SK-N-SH (cell line): ENCODE measurements around the gene RAPGEF1. TPM values are rescaled to one million over a fixed set of nuclear protein-coding genes. Genes with fewer than 3 reads are reported as not detected.

Experiments used
- CTCF ChIA-PET: fragments of 300-600, 350-600 bp; formaldehyde crosslinking; extraction: SDS; loops from one replicate; lab custom pipeline; 2021; lab: Yijun Ruan, JAX
- POLR2A ChIA-PET: fragments of 350-600 bp; sonication (Branson Sonifier 250); formaldehyde crosslinking; extraction: SDS; loops from one replicate; lab custom pipeline; 2020; ENCODE audit warnings: antibody characterized with exemption, inconsistent platforms; lab: Yijun Ruan, JAX
- DNase-seq: peaks from one replicate; pipeline ENCODE4 v3.0.0; 2012
- H2AFZ ChIP-seq: fragments of 200-600 bp; sonication (generic); 2 replicates; pipeline ENCODE4 v1.8.1; 2016; ENCODE audit warnings: antibody characterized with exemption, mild to moderate bottlenecking, low read depth
- H3F3A ChIP-seq: fragments of 200-600 bp; sonication (generic); replicated peaks from 2 replicates; pipeline ENCODE3; 2016; ENCODE audit warnings: antibody characterized with exemption, mild to moderate bottlenecking; ENCODE audit not compliant: insufficient read depth
- H3K27ac ChIP-seq, 2 experiments: fragments of 200-500 bp in 1 of 2; fragments of 200-600 bp in 1 of 2; sonication (Bioruptor generic) in 1 of 2; sonication (generic), shearing (Covaris generic) in 1 of 2; 2 replicates each; pipeline versions ENCODE4 v1.5.1 to v1.6.1; 2014 to 2016; ENCODE audit warnings: low read depth in 2 of 2, inconsistent platforms in 1 of 2, low read length in 1 of 2, mild to moderate bottlenecking in 1 of 2, mixed read lengths in 1 of 2
- H3K27me3 ChIP-seq: fragments of 200-600 bp; sonication (generic), shearing (Covaris generic); 2 replicates; pipeline ENCODE4 v1.6.1; 2016; ENCODE audit warnings: mixed run types; ENCODE audit not compliant: insufficient read depth
- H3K36me3 ChIP-seq, 2 experiments: fragments of 200-500 bp in 1 of 2; fragments of 200-600 bp in 1 of 2; sonication (Bioruptor generic) in 1 of 2; sonication (generic) in 1 of 2; replicated peaks in 1 of 2; 2 replicates each; pipeline versions ENCODE3 to v1.5.1; 2014 to 2016; ENCODE audit warnings: low read length in 1 of 2, mild to moderate bottlenecking in 1 of 2; ENCODE audit not compliant: insufficient read depth in 2 of 2, control insufficient read depth in 1 of 2
- H3K4me1 ChIP-seq, 2 experiments: fragments of 200-500 bp in 1 of 2; fragments of 200-600 bp in 1 of 2; sonication (Bioruptor generic) in 1 of 2; sonication (generic), shearing (Covaris generic) in 1 of 2; 2 replicates each; pipeline versions ENCODE4 v1.5.1 to v1.6.1; 2014 to 2016; ENCODE audit warnings: low read depth in 1 of 2, low read length in 1 of 2, mixed run types in 1 of 2; ENCODE audit not compliant: insufficient read depth in 2 of 2, control insufficient read depth in 1 of 2
- H3K4me2 ChIP-seq: fragments of 200-600 bp; sonication (generic), shearing (Covaris generic); 2 replicates; pipeline ENCODE4 v1.6.1; 2017; ENCODE audit warnings: mixed run types
- H3K4me3 ChIP-seq, 2 experiments: fragments of 200-500 bp in 1 of 2; fragments of 200-600 bp in 1 of 2; sonication (Bioruptor generic) in 1 of 2; sonication (generic), shearing (Covaris generic) in 1 of 2; 2 replicates each; pipeline versions ENCODE4 v1.5.1 to v1.8.1; 2014 to 2016; ENCODE audit warnings: low read depth in 2 of 2, inconsistent platforms in 1 of 2, low read length in 1 of 2, mild to moderate bottlenecking in 1 of 2, mixed read lengths in 1 of 2, moderate library complexity in 1 of 2
- H3K79me2 ChIP-seq: fragments of 200-600 bp; sonication (generic); 2 replicates; pipeline ENCODE4 v1.8.1; 2017; ENCODE audit warnings: mild to moderate bottlenecking; ENCODE audit not compliant: insufficient read depth
- H3K9ac ChIP-seq: fragments of 200-600 bp; sonication (generic); 2 replicates; pipeline ENCODE4 v1.6.1; 2017; ENCODE audit warnings: mixed run types
- H3K9me2 ChIP-seq: fragments of 200-600 bp; sonication (generic); 2 replicates; pipeline ENCODE4 v1.6.1; 2017; ENCODE audit warnings: mixed run types
- H3K9me3 ChIP-seq: fragments of 200-600 bp; sonication (generic); 2 replicates; pipeline ENCODE4 v1.6.1; 2017; ENCODE audit warnings: mixed run types, mild to moderate bottlenecking, moderate library complexity
- H4K20me1 ChIP-seq: fragments of 200-600 bp; sonication (generic); 2 replicates; pipeline ENCODE4 v1.6.1; 2017; ENCODE audit warnings: mild to moderate bottlenecking, mixed run types; ENCODE audit not compliant: insufficient read depth
- CHD2 ChIP-seq: fragments of 150-350 bp; IDR thresholded peaks from 2 replicates; pipeline ENCODE4 v1.6.1; 2018; ENCODE audit warnings: low read length; ENCODE audit not compliant: partially characterized antibody
- EP300 ChIP-seq, 2 experiments: IDR thresholded peaks; 2 replicates each; pipeline versions ENCODE4 v1.4.0 to v1.6.1; 2012; ENCODE audit warnings: borderline replicate concordance in 1 of 2, low read depth in 1 of 2, low read length in 1 of 2
- FOXJ3 ChIP-seq: sonication (generic); formaldehyde crosslinking; IDR thresholded peaks from 2 replicates; pipeline ENCODE4 v1.5.1; 2020; ENCODE audit warnings: mild to moderate bottlenecking, missing genetic modification reagents
- FOXM1 ChIP-seq: IDR thresholded peaks from 2 replicates; pipeline ENCODE4 v1.4.0; 2012; ENCODE audit warnings: low read depth, mild to moderate bottlenecking
- GABPA ChIP-seq: IDR thresholded peaks from 2 replicates; pipeline ENCODE4 v1.4.0; 2012; ENCODE audit warnings: low read depth, mild to moderate bottlenecking
- MEF2A ChIP-seq: IDR thresholded peaks from 2 replicates; pipeline ENCODE4 v1.4.0; 2012; ENCODE audit warnings: low read depth, borderline replicate concordance
- NFIC ChIP-seq: IDR thresholded peaks from 2 replicates; pipeline ENCODE4 v1.4.0; 2012; ENCODE audit warnings: borderline replicate concordance
- NRF1 ChIP-seq: IDR thresholded peaks from 2 replicates; pipeline ENCODE4 v1.6.1; 2012; ENCODE audit warnings: low read depth, mild to moderate bottlenecking, low read length
- PBX3 ChIP-seq: IDR thresholded peaks from 2 replicates; pipeline ENCODE4; 2012
- RCOR1 ChIP-seq: fragments of 150-350 bp; IDR thresholded peaks from 2 replicates; pipeline ENCODE4 v1.6.1; 2017; ENCODE audit warnings: antibody characterized with exemption, low read length
- REST ChIP-seq: IDR thresholded peaks from 2 replicates; pipeline ENCODE4 v1.6.1; 2012; ENCODE audit warnings: mild to moderate bottlenecking, low read depth, low read length, moderate library complexity
- TEAD4 ChIP-seq: IDR thresholded peaks from 2 replicates; pipeline ENCODE4 v1.4.0; 2012; ENCODE audit warnings: mild to moderate bottlenecking, borderline replicate concordance; ENCODE audit not compliant: insufficient read depth
- YY1 ChIP-seq: IDR thresholded peaks from 2 replicates; pipeline ENCODE4 v1.4.0; 2012; ENCODE audit warnings: low read depth, mild to moderate bottlenecking
- WGBS: methylation state at CpG from one replicate; pipeline ENCODE4 v1.1.6; 2017; ENCODE audit warnings: low lambda C conversion rate; 5-methylcytosine and 5-hydroxymethylcytosine counted together
- polyA plus RNA-seq, 3 experiments: library from polyadenylated mRNA; depleted of rRNA; stranded (reverse); fragments of >200 nt; gene quantifications; 2 replicates each; pipeline ENCODE4 v1.2.3, GENCODE V29; 2012

RAPGEF1 gene
- polyA plus RNA-seq, 1 of the 3 experiments (the other 2 are of a cell fraction), result 26.2 TPM

- H3K9me3 ChIP-seq, result no peaks in the 10 kb centered on the region
- ChIA-PET POLR2A (no interaction called here), CTCF (no interaction called here)
- 96% methylated on average over 15 of the region's 27 CpGs for WGBS
- no peak overlapping the region for H3K4me3 ChIP-seq
- TF ChIP-seq CHD2 (no peak), REST (no peak), PBX3 (no peak), EP300 (IDR thresholded peaks at IDR 0.05; ENCODE audit: borderline replicate concordance in 1 of 2, low read depth in 1 of 2, low read length in 1 of 2) (no peak), TEAD4 (no peak), NFIC (no peak)
- H2AFZ ChIP-seq, result no peak overlapping the region
- H3K27ac ChIP-seq, result no peak overlapping the region
- DNase-seq, result no peak
- no peaks in the 10 kb centered on the region for H3K79me2 ChIP-seq
- H3K9ac ChIP-seq, result no peak overlapping the region
- H4K20me1 ChIP-seq, result no peaks in the 10 kb centered on the region
- peaks cover 5 to 39% of the 10 kb centered on the region in 2 experiments for H3K36me3 ChIP-seq
- no peak overlapping the region for H3K4me2 ChIP-seq
- H3K27me3 ChIP-seq, result no peaks in the 10 kb centered on the region
- H3K4me1 ChIP-seq, result peaks cover 0 to 4% of the 10 kb centered on the region in 2 experiments; a peak in 1 of 4 replicates
- no peaks in the 10 kb centered on the region for H3F3A ChIP-seq
- no peaks in the 10 kb centered on the region for H3K9me2 ChIP-seq
These were observed 157.2 kb downstream of the RAPGEF1 start for GRCh38 chr9:131582466-131583336.

- Histone ChIP-seq H2AFZ (no peak overlapping the region), H3K9me2 (no peaks in the 10 kb centered on the region), H3K79me2 (no peaks in the 10 kb centered on the region), H3K9ac (no peak overlapping the region), H3K4me3 (no peak overlapping the region), H3K27me3 (no peaks in the 10 kb centered on the region), H3K4me2 (no peak overlapping the region), H4K20me1 (no peaks in the 10 kb centered on the region), H3K4me1 (peaks cover 0 to 4% of the 10 kb centered on the region in 2 experiments; a peak in 1 of 4 replicates), H3K9me3 (no peaks in the 10 kb centered on the region), H3F3A (no peaks in the 10 kb centered on the region), H3K36me3 (peaks cover 5 to 35% of the 10 kb centered on the region in 2 experiments), H3K27ac (no peak overlapping the region)
- DNase-seq, result no peak
- TF ChIP-seq REST (no peak), FOXJ3 (CRISPR knock-in tag) (no peak), YY1 (no peak), FOXM1 (no peak), MEF2A (no peak), RCOR1 (no peak), NRF1 (no peak), GABPA (no peak), PBX3 (no peak)
- 95% methylated on average over 10 of the region's 10 CpGs for WGBS
- ChIA-PET CTCF (no interaction called here), POLR2A (no interaction called here)
These were observed 157.8 kb downstream of the RAPGEF1 start for GRCh38 chr9:131582056-131582455.
